ENCODE results near the gene FSTL4. TPM values are rescaled to one million over a fixed set of nuclear protein-coding genes. Genes with fewer than 3 reads are reported as not detected.

Gene FSTL4
- polyA plus RNA-seq, 1 of the 3 experiments (the other 2 are of a cell fraction): not detected

DNA sequence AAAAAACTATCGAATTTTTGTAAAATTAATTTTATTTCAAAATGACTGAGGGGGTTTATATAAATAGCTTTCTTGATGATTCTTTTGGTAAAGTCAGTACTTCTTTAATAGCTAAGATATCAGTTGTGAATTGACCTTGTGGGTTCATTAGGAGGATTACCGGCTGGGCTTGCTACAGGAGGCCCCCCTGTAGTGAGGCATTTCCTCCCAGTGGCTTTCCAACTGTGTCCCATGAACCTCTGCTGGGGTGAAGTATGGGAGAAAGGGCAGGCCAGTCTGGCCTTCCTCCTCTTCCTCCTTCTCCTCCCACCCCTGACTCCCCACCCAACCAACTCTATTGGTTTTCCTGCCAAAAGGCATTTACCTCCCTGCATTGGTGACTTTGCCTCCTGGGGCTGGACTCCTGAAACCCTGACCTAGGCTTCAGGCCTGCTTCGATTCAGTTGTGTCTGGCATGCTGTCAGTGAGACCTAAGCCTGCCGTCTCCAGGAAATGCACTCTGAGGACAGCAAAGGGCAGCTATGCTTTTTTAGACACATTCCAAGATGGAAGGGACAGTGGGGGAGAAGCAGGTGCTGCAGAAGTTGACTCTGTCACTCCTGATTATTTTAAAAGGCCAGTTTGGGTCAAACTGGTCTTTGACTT, 415.8 kb downstream of the FSTL4 start (continued):
- TF ChIP-seq, protein P1, sequence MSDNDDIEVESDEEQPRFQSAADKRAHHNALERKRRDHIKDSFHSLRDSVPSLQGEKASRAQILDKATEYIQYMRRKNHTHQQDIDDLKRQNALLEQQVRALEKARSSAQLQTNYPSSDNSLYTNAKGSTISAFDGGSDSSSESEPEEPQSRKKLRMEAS (IDR thresholded peaks at IDR 0.05; ENCODE audit: low read depth): no peak
- no peak for TF ChIP-seq NFIC (IDR thresholded peaks at IDR 0.05; ENCODE audit: borderline replicate concordance)
- TF ChIP-seq RAD21 (IDR thresholded peaks at IDR 0.05; ENCODE audit: low read length): no peak
- TF ChIP-seq SIN3A (IDR thresholded peaks at IDR 0.05; ENCODE audit: borderline replicate concordance, low read depth, low read length): no peak
- TF ChIP-seq GATA2 (CRISPR knock-in tag; IDR thresholded peaks at IDR 0.05): no peak
- TF ChIP-seq, protein P2, sequence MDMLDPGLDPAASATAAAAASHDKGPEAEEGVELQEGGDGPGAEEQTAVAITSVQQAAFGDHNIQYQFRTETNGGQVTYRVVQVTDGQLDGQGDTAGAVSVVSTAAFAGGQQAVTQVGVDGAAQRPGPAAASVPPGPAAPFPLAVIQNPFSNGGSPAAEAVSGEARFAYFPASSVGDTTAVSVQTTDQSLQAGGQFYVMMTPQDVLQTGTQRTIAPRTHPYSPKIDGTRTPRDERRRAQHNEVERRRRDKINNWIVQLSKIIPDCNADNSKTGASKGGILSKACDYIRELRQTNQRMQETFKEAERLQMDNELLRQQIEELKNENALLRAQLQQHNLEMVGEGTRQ (IDR thresholded peaks at IDR 0.05; ENCODE audit: borderline replicate concordance, low read depth, low read length): no peak
- TF ChIP-seq, protein P3, sequence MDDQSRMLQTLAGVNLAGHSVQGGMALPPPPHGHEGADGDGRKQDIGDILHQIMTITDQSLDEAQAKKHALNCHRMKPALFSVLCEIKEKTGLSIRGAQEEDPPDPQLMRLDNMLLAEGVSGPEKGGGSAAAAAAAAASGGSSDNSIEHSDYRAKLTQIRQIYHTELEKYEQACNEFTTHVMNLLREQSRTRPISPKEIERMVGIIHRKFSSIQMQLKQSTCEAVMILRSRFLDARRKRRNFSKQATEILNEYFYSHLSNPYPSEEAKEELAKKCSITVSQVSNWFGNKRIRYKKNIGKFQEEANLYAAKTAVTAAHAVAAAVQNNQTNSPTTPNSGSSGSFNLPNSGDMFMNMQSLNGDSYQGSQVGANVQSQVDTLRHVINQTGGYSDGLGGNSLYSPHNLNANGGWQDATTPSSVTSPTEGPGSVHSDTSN (IDR thresholded peaks at IDR 0.05): no peak
- TF ChIP-seq RFX5 (IDR thresholded peaks at IDR 0.05; ENCODE audit: low read length): no peak

DNA sequence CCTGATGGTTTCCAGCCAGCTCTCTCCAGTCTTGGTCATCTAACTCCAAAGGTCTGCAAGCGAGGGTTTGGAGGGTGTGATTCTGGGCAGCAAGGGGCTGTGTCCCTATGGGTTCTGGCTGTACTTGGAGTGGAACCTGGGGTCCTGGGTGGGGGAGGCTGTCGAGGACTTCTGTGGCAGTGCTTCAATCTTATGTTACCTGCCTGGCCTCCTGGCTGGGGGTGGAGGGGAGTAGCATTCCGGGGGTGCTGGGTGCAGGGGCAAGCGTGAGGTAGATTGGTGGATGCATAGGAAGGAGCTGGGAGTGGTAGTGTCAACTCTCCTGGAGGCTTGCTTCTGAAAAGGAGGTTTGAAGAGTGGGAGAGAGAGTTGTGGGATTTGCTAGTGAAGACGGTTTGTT, 417.1 kb downstream of the FSTL4 start:
- POLR2A ChIA-PET: no interaction called here
- H3K9me2 ChIP-seq: no peaks in the 10 kb centered on the region
- CTCF ChIA-PET: no interaction called here
- TF ChIP-seq TCF12 (IDR thresholded peaks at IDR 0.05) (no peak), SMC3 (IDR thresholded peaks at IDR 0.05; ENCODE audit: low read depth, low read length) (no peak), FOXJ3 (CRISPR knock-in tag; IDR thresholded peaks at IDR 0.05) (no peak), ELF1 (IDR thresholded peaks at IDR 0.05) (no peak), TAF1 (IDR thresholded peaks at IDR 0.05; ENCODE audit: borderline replicate concordance, low read depth, low read length) (no peak), SIN3A (IDR thresholded peaks at IDR 0.05; ENCODE audit: borderline replicate concordance, low read depth, low read length) (no peak), POLR2AphosphoS5 (IDR thresholded peaks at IDR 0.05; ENCODE audit: low read depth, low read length) (no peak), GATA2 (CRISPR knock-in tag; IDR thresholded peaks at IDR 0.05) (no peak), MEF2A (IDR thresholded peaks at IDR 0.05; ENCODE audit: borderline replicate concordance, low read depth) (no peak), MXI1 (IDR thresholded peaks at IDR 0.05; ENCODE audit: low read depth, low read length) (no peak), RFX5 (IDR thresholded peaks at IDR 0.05; ENCODE audit: low read length) (no peak), GABPA (IDR thresholded peaks at IDR 0.05; ENCODE audit: low read depth) (no peak), YY1 (IDR thresholded peaks at IDR 0.05; ENCODE audit: low read depth) (no peak), EZH2phosphoT487 (IDR thresholded peaks at IDR 0.05; ENCODE audit: borderline replicate concordance, low read depth) (no peak), CHD2 (IDR thresholded peaks at IDR 0.05; ENCODE audit: low read length, partially characterized antibody) (no peak)
- TF ChIP-seq, protein P4, sequence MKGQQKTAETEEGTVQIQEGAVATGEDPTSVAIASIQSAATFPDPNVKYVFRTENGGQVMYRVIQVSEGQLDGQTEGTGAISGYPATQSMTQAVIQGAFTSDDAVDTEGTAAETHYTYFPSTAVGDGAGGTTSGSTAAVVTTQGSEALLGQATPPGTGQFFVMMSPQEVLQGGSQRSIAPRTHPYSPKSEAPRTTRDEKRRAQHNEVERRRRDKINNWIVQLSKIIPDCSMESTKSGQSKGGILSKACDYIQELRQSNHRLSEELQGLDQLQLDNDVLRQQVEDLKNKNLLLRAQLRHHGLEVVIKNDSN (IDR thresholded peaks at IDR 0.05; ENCODE audit: borderline replicate concordance, low read depth): no peak
- TF ChIP-seq, protein P3 (IDR thresholded peaks at IDR 0.05): no peak
- TF ChIP-seq, protein P5, sequence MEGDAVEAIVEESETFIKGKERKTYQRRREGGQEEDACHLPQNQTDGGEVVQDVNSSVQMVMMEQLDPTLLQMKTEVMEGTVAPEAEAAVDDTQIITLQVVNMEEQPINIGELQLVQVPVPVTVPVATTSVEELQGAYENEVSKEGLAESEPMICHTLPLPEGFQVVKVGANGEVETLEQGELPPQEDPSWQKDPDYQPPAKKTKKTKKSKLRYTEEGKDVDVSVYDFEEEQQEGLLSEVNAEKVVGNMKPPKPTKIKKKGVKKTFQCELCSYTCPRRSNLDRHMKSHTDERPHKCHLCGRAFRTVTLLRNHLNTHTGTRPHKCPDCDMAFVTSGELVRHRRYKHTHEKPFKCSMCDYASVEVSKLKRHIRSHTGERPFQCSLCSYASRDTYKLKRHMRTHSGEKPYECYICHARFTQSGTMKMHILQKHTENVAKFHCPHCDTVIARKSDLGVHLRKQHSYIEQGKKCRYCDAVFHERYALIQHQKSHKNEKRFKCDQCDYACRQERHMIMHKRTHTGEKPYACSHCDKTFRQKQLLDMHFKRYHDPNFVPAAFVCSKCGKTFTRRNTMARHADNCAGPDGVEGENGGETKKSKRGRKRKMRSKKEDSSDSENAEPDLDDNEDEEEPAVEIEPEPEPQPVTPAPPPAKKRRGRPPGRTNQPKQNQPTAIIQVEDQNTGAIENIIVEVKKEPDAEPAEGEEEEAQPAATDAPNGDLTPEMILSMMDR (IDR thresholded peaks at IDR 0.05): no peak
- TF ChIP-seq, protein P6, sequence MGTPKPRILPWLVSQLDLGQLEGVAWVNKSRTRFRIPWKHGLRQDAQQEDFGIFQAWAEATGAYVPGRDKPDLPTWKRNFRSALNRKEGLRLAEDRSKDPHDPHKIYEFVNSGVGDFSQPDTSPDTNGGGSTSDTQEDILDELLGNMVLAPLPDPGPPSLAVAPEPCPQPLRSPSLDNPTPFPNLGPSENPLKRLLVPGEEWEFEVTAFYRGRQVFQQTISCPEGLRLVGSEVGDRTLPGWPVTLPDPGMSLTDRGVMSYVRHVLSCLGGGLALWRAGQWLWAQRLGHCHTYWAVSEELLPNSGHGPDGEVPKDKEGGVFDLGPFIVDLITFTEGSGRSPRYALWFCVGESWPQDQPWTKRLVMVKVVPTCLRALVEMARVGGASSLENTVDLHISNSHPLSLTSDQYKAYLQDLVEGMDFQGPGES (IDR thresholded peaks at IDR 0.05; ENCODE audit: low read depth, low read length): no peak
- DNase-seq: no peak
- no peak overlapping the region for H3K4me3 ChIP-seq (ENCODE audit: low read depth in 2 of 2, low read length in 1 of 2)
- H3K9me3 ChIP-seq: no peaks in the 10 kb centered on the region
- no peak overlapping the region for H2AFZ ChIP-seq (ENCODE audit: low read depth)
- no peaks in the 10 kb centered on the region for H3F3A ChIP-seq (replicated peaks; ENCODE audit: insufficient read depth)
- H3K27ac ChIP-seq (ENCODE audit: low read depth in 2 of 2, low read length in 1 of 2): no peak overlapping the region
- H3K36me3 ChIP-seq (replicated peaks in 1 of 2; ENCODE audit: control insufficient read depth in 1 of 2, insufficient read depth in 2 of 2, low read length in 1 of 2): no peaks in the 10 kb centered on the region
- no peak overlapping the region for H3K9ac ChIP-seq
- H4K20me1 ChIP-seq (ENCODE audit: insufficient read depth): no peaks in the 10 kb centered on the region
- H3K79me2 ChIP-seq (ENCODE audit: insufficient read depth): no peaks in the 10 kb centered on the region
- H3K4me2 ChIP-seq: no peak overlapping the region
- peaks cover 5% of the 10 kb centered on the region; the same call in 1 of the 2 replicates for H3K27me3 ChIP-seq (ENCODE audit: insufficient read depth)
- H3K4me1 ChIP-seq (ENCODE audit: control insufficient read depth in 1 of 2, insufficient read depth in 2 of 2, low read depth in 1 of 2, low read length in 1 of 2): peaks cover 0 to 10% of the 10 kb centered on the region in 2 experiments; a peak in 1 of 4 replicates
- WGBS (ENCODE audit: low lambda C conversion rate): 19% methylated on average over 5 of the region's 5 CpGs

All from SK-N-SH (cell line).